ENCODE measurements around the gene FANCG.

DNA sequence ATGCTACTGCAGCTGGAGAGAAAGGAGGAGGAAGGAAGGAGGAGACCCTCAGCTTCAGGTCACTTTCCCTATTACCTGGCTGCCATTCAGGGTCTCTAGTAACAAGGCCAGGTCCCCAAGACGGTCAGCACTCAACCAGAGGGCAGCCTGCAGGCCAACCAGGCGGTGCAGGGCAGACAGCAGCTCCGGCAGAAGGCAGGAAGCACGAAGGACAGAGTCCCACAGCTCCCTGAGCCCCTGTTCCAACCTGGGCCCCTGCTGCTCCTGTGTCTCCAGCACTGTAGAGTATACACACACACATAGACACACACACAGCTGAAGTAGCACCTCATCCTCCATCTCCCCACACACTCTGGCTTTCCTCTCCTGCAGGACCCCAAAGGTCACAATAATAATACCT, 1.7 kb downstream of the FANCG start:
- TF ChIP-seq, protein P1, sequence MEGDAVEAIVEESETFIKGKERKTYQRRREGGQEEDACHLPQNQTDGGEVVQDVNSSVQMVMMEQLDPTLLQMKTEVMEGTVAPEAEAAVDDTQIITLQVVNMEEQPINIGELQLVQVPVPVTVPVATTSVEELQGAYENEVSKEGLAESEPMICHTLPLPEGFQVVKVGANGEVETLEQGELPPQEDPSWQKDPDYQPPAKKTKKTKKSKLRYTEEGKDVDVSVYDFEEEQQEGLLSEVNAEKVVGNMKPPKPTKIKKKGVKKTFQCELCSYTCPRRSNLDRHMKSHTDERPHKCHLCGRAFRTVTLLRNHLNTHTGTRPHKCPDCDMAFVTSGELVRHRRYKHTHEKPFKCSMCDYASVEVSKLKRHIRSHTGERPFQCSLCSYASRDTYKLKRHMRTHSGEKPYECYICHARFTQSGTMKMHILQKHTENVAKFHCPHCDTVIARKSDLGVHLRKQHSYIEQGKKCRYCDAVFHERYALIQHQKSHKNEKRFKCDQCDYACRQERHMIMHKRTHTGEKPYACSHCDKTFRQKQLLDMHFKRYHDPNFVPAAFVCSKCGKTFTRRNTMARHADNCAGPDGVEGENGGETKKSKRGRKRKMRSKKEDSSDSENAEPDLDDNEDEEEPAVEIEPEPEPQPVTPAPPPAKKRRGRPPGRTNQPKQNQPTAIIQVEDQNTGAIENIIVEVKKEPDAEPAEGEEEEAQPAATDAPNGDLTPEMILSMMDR (IDR thresholded peaks at IDR 0.05), result no peak
- TF ChIP-seq NR2C2 (CRISPR knock-in tag; IDR thresholded peaks at IDR 0.05) (no peak), NFYB (CRISPR knock-in tag; conservative IDR thresholded peaks at IDR 0.05; ENCODE audit: low read depth) (no peak), JUN (CRISPR knock-in tag; IDR thresholded peaks at IDR 0.05) (no peak), SP1 (CRISPR knock-in tag; conservative IDR thresholded peaks at IDR 0.05) (no peak), CBFB (CRISPR knock-in tag; IDR thresholded peaks at IDR 0.05; ENCODE audit: low read depth) (no peak), SMAD3 (CRISPR knock-in tag; IDR thresholded peaks at IDR 0.05; ENCODE audit: borderline replicate concordance) (no peak), ZNF121 (CRISPR knock-in tag; IDR thresholded peaks at IDR 0.05) (no peak), FOXJ3 (CRISPR knock-in tag; IDR thresholded peaks at IDR 0.05; ENCODE audit: borderline replicate concordance) (no peak)
- TF ChIP-seq, protein P2, sequence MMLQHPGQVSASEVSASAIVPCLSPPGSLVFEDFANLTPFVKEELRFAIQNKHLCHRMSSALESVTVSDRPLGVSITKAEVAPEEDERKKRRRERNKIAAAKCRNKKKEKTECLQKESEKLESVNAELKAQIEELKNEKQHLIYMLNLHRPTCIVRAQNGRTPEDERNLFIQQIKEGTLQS (CRISPR knock-in tag; conservative IDR thresholded peaks at IDR 0.05), result no peak
- TF ChIP-seq, protein P3, sequence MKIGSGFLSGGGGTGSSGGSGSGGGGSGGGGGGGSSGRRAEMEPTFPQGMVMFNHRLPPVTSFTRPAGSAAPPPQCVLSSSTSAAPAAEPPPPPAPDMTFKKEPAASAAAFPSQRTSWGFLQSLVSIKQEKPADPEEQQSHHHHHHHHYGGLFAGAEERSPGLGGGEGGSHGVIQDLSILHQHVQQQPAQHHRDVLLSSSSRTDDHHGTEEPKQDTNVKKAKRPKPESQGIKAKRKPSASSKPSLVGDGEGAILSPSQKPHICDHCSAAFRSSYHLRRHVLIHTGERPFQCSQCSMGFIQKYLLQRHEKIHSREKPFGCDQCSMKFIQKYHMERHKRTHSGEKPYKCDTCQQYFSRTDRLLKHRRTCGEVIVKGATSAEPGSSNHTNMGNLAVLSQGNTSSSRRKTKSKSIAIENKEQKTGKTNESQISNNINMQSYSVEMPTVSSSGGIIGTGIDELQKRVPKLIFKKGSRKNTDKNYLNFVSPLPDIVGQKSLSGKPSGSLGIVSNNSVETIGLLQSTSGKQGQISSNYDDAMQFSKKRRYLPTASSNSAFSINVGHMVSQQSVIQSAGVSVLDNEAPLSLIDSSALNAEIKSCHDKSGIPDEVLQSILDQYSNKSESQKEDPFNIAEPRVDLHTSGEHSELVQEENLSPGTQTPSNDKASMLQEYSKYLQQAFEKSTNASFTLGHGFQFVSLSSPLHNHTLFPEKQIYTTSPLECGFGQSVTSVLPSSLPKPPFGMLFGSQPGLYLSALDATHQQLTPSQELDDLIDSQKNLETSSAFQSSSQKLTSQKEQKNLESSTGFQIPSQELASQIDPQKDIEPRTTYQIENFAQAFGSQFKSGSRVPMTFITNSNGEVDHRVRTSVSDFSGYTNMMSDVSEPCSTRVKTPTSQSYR (CRISPR knock-in tag; IDR thresholded peaks at IDR 0.05), result no peak
- TF ChIP-seq, protein P4, sequence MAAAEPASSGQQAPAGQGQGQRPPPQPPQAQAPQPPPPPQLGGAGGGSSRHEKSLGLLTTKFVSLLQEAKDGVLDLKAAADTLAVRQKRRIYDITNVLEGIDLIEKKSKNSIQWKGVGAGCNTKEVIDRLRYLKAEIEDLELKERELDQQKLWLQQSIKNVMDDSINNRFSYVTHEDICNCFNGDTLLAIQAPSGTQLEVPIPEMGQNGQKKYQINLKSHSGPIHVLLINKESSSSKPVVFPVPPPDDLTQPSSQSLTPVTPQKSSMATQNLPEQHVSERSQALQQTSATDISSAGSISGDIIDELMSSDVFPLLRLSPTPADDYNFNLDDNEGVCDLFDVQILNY (CRISPR knock-in tag; IDR thresholded peaks at IDR 0.05), result no peak
- TF ChIP-seq, protein P5, sequence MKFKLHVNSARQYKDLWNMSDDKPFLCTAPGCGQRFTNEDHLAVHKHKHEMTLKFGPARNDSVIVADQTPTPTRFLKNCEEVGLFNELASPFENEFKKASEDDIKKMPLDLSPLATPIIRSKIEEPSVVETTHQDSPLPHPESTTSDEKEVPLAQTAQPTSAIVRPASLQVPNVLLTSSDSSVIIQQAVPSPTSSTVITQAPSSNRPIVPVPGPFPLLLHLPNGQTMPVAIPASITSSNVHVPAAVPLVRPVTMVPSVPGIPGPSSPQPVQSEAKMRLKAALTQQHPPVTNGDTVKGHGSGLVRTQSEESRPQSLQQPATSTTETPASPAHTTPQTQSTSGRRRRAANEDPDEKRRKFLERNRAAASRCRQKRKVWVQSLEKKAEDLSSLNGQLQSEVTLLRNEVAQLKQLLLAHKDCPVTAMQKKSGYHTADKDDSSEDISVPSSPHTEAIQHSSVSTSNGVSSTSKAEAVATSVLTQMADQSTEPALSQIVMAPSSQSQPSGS (CRISPR knock-in tag; IDR thresholded peaks at IDR 0.05; ENCODE audit: borderline replicate concordance, low read depth), result no peak

Measured in WTC11 (cell line).